ENCODE data around the gene AKT1S1. TPM values are rescaled to one million over a fixed set of nuclear protein-coding genes. Genes with fewer than 3 reads are reported as not detected.

AKT1S1 gene
- total and polyA plus RNA-seq, 2 of the 13 experiments (the other 11 are each of a cell fraction or from before 2014, with no cell fraction given): 13.5 to 27.8 TPM

- no peak; the same call in 1 of the 2 replicates for TF ChIP-seq GATA4 (IDR thresholded peaks at IDR 0.05; ENCODE audit: borderline replicate concordance, low read depth)
- TF ChIP-seq MYNN (CRISPR knock-in tag; IDR thresholded peaks at IDR 0.05; ENCODE audit: low read depth): no peak
- no peak for TF ChIP-seq ZNF703 (CRISPR knock-in tag; IDR thresholded peaks at IDR 0.05; ENCODE audit: borderline replicate concordance)
- TF ChIP-seq ZNF674 (CRISPR knock-in tag; IDR thresholded peaks at IDR 0.05; ENCODE audit: low read depth): no peak
- no peak for TF ChIP-seq ZNF775 (CRISPR knock-in tag; IDR thresholded peaks at IDR 0.05; ENCODE audit: borderline replicate concordance)
- no peak for TF ChIP-seq TOE1 (CRISPR knock-in tag; IDR thresholded peaks at IDR 0.05)
- TF ChIP-seq, protein P1, sequence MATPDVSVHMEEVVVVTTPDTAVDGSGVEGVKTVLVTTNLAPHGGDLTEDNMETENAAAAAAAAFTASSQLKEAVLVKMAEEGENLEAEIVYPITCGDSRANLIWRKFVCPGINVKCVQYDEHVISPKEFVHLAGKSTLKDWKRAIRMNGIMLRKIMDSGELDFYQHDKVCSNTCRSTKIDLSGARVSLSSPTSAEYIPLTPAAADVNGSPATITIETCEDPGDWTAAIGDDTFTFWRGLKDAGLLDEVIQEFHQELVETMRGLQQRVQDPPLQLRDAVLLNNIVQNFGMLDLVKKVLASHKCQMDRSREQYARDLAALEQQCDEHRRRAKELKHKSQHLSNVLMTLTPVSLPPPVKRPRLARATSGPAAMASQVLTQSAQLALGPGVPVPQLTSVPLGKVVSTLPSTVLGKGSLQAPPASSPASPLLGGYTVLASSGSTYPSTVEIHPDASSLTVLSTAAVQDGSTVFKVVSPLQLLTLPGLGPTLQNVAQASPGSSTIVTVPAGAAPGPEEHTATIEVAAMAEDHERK (CRISPR knock-in tag; IDR thresholded peaks at IDR 0.05; ENCODE audit: low read depth): no peak
- TF ChIP-seq ZBTB20 (CRISPR knock-in tag; IDR thresholded peaks at IDR 0.05; ENCODE audit: borderline replicate concordance, low read depth): no peak
- TF ChIP-seq, protein P2, sequence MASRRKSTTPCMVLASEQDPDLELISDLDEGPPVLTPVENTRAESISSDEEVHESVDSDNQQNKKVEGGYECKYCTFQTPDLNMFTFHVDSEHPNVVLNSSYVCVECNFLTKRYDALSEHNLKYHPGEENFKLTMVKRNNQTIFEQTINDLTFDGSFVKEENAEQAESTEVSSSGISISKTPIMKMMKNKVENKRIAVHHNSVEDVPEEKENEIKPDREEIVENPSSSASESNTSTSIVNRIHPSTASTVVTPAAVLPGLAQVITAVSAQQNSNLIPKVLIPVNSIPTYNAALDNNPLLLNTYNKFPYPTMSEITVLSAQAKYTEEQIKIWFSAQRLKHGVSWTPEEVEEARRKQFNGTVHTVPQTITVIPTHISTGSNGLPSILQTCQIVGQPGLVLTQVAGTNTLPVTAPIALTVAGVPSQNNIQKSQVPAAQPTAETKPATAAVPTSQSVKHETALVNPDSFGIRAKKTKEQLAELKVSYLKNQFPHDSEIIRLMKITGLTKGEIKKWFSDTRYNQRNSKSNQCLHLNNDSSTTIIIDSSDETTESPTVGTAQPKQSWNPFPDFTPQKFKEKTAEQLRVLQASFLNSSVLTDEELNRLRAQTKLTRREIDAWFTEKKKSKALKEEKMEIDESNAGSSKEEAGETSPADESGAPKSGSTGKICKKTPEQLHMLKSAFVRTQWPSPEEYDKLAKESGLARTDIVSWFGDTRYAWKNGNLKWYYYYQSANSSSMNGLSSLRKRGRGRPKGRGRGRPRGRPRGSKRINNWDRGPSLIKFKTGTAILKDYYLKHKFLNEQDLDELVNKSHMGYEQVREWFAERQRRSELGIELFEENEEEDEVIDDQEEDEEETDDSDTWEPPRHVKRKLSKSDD (CRISPR knock-in tag; IDR thresholded peaks at IDR 0.05; ENCODE audit: low read depth): no peak
- peak; percentile 65 for TF ChIP-seq HNRNPLL (IDR thresholded peaks at IDR 0.05; ENCODE audit: low read depth, low read length, poor library complexity, severe bottlenecking)
- TF ChIP-seq ARID3A (IDR thresholded peaks at IDR 0.05; ENCODE audit: low read depth, low read length): no peak
- no peak for TF ChIP-seq MEIS2 (CRISPR knock-in tag; IDR thresholded peaks at IDR 0.05)
- TF ChIP-seq SP140L (CRISPR knock-in tag; IDR thresholded peaks at IDR 0.05; ENCODE audit: borderline replicate concordance): no peak
- TF ChIP-seq, protein P3, sequence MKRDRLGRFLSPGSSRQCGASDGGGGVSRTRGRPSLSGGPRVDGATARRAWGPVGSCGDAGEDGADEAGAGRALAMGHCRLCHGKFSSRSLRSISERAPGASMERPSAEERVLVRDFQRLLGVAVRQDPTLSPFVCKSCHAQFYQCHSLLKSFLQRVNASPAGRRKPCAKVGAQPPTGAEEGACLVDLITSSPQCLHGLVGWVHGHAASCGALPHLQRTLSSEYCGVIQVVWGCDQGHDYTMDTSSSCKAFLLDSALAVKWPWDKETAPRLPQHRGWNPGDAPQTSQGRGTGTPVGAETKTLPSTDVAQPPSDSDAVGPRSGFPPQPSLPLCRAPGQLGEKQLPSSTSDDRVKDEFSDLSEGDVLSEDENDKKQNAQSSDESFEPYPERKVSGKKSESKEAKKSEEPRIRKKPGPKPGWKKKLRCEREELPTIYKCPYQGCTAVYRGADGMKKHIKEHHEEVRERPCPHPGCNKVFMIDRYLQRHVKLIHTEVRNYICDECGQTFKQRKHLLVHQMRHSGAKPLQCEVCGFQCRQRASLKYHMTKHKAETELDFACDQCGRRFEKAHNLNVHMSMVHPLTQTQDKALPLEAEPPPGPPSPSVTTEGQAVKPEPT (CRISPR knock-in tag; IDR thresholded peaks at IDR 0.05; ENCODE audit: low read depth): no peak
- no peak for TF ChIP-seq ZFP41 (CRISPR knock-in tag; IDR thresholded peaks at IDR 0.05; ENCODE audit: borderline replicate concordance)
- no peak for TF ChIP-seq SRSF1 (optimal IDR thresholded peaks at IDR 0.05; ENCODE audit: low read depth, low read length)
- TF ChIP-seq DMAP1 (CRISPR knock-in tag; IDR thresholded peaks at IDR 0.05): peak; percentile 86
- peak; percentile 32 for TF ChIP-seq HNRNPK (IDR thresholded peaks at IDR 0.05; ENCODE audit: low read depth, low read length, poor library complexity, severe bottlenecking)
- no peak for TF ChIP-seq ZNF572 (CRISPR knock-in tag; IDR thresholded peaks at IDR 0.05)
- TF ChIP-seq PCBP1 (IDR thresholded peaks at IDR 0.05; ENCODE audit: borderline replicate concordance, low read depth, low read length): no peak
- TF ChIP-seq ZIK1 (CRISPR knock-in tag; IDR thresholded peaks at IDR 0.05; ENCODE audit: borderline replicate concordance, low read depth): no peak
Observed at GRCh38 chr19:49866933-49867782, 10.0 kb downstream of the AKT1S1 start, which contains the start of gene PNKP (continued).
